ENCODE data around the gene PHACTR1.

The PHACTR1 gene

DNA sequence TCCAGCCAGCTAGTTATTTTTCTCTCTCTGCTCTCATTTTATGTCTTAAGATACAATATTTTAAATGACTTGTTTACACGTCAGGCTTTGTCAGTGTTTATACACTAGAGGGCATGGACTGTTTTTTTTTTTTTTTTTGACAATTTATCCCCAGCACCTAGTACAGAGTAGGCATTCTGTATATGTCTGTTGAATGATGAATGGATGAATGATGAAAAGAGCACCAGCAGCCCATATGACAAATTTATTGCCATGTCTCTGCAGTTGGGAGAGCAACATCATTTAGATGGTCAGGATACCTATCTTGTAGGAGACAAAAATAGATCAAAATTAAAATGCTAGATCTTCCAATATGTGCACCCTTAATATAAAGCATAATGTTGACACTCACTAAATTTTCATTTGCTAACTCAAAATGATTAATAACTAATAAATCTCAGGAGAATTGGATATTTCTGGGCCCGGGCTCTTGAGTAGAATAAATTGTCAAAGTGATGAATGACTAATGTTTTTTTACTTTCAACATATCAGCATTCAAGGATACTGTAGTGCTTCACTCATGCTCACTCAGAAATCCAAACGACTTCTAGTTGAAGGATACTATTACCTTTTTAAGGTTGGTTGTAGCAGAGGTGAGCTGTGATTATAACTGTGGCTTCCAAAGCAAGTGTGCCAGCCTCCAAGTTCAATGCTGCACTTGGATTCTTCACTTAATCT is 200.0 kb downstream of the PHACTR1 start:
- TF ChIP-seq, protein P1, sequence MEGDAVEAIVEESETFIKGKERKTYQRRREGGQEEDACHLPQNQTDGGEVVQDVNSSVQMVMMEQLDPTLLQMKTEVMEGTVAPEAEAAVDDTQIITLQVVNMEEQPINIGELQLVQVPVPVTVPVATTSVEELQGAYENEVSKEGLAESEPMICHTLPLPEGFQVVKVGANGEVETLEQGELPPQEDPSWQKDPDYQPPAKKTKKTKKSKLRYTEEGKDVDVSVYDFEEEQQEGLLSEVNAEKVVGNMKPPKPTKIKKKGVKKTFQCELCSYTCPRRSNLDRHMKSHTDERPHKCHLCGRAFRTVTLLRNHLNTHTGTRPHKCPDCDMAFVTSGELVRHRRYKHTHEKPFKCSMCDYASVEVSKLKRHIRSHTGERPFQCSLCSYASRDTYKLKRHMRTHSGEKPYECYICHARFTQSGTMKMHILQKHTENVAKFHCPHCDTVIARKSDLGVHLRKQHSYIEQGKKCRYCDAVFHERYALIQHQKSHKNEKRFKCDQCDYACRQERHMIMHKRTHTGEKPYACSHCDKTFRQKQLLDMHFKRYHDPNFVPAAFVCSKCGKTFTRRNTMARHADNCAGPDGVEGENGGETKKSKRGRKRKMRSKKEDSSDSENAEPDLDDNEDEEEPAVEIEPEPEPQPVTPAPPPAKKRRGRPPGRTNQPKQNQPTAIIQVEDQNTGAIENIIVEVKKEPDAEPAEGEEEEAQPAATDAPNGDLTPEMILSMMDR (IDR thresholded peaks at IDR 0.05; ENCODE audit: insufficient read depth, low read depth, low read length, missing control alignments), result no peak
- H3K4me3 ChIP-seq (ENCODE audit: low read depth, low read length), result no peak overlapping the region
- no peak for DNase-seq (ENCODE audit: low read depth)

DNA sequence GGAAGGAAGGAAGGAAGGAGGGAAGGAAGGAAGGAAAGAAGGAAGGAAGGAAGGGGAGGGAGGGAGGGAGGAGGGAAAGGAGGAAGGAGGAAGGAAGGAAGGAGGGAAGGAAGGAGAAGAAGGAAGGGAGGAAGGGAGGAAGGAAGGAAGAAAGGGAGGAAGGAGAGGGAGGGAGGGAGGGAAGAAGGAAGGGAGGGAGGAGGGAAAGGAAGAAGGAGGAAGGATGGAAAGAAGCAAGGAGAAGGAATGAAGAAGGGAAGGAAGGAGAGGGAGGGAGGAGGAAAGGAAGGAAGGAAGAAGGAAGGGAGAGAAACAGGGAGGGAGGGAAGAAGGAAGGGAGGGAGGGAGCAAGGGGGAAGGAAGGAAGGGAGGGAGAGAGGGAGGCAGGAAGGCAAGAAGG is 204.9 kb downstream of the PHACTR1 start:
- TF ChIP-seq, protein P1 (IDR thresholded peaks at IDR 0.05; ENCODE audit: insufficient read depth, low read depth, low read length, missing control alignments), result no peak
- H3K4me3 ChIP-seq (ENCODE audit: low read depth, low read length), result no peak overlapping the region
- DNase-seq (ENCODE audit: low read depth), result no peak

DNA sequence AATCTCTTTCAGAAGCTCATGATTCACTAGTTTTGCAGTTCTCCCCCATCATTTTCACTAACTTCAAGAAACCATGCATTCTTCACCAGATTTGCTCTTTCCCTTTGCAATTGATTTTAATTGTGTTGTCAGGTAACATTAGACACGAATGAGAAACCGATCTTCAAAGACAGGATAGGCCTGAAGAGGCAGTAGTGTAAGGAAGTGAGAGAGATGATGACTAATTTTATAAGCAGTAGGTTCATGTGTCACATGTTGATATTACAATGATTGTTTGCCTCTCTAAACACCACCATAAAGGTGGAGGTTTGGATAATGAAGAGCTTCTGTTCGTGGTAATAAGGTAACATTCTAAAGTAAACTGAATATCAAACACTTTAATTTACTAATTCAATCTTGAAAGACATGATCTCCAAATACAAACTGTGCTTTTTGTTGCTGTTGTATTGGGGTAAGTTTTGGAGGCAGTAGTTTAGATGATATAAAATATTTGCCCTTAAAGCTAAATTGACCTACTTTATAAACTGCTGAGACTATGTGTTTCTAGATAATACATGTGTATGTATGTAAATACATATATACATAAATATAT is 207.2 kb downstream of the PHACTR1 start:
- DNase-seq (ENCODE audit: low read depth), result peak; percentile 17
- no peak overlapping the region for H3K4me3 ChIP-seq (ENCODE audit: low read depth, low read length)
- TF ChIP-seq, protein P1 (IDR thresholded peaks at IDR 0.05; ENCODE audit: insufficient read depth, low read depth, low read length, missing control alignments), result no peak

DNA sequence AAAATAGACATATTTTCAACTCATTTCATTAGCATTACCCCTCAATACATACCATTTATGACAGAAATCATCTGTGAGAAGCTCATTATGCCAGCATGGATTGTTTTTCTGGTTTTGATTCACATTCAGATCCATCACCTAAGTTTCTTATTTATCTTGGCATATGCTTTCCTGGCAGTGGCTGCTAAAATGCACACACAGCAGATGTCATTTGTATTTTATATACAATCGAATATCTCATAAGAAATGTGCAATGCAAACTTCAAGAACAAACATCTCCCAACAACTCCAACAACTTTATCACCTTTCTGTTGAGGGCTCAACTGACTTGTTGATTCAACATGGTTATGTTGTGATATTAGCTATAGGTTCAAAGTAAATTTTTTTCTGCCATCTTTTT is 208.3 kb downstream of the PHACTR1 start:
- TF ChIP-seq, protein P1 (IDR thresholded peaks at IDR 0.05; ENCODE audit: insufficient read depth, low read depth, low read length, missing control alignments), result no peak
- DNase-seq (ENCODE audit: low read depth), result no peak
- no peak overlapping the region for H3K4me3 ChIP-seq (ENCODE audit: low read depth, low read length)

- TF ChIP-seq, protein P1 (IDR thresholded peaks at IDR 0.05; ENCODE audit: insufficient read depth, low read depth, low read length, missing control alignments), result no peak
- no peak for DNase-seq (ENCODE audit: low read depth)
- no peak overlapping the region for H3K4me3 ChIP-seq (ENCODE audit: low read depth, low read length)
Observed at GRCh38 chr6:12927746-12928145, 211.2 kb downstream of the PHACTR1 start.

GRCh38 chr6:12929678-12930077 is 213.1 kb downstream of the PHACTR1 start:
- DNase-seq (ENCODE audit: low read depth), result no peak
- TF ChIP-seq, protein P1 (IDR thresholded peaks at IDR 0.05; ENCODE audit: insufficient read depth, low read depth, low read length, missing control alignments), result no peak
- no peak overlapping the region for H3K4me3 ChIP-seq (ENCODE audit: low read depth, low read length)

All from GM12865 (cell line).